SKM-1 (cell line): ENCODE results near the gene LTBP2.

Experiments
- DNase-seq: peaks from one replicate; lab custom pipeline; 2025; ENCODE audit not compliant: unreplicated experiment; lab: John Stamatoyannopoulos, UW

The LTBP2 gene

DNA sequence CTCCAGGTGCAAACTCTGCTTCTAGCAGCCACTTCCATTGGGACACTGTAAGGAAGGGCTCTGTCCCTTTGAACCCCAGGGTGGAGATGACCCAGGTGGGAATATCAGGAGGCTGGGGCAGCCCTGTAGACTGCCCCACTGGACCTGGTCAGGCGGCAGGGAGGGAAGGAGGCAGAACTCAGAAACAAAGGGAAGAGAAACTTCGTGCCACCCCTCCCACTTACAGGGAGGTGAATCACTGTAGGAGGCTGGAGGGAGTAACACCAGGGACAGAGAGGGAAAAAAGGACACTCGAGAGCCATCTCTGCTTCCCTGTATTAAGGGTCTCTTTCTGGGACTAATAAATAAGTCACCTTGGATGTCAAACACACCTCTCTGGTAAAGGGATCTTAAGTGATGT lies 81.0 kb downstream of the LTBP2 start:
- no peak for DNase-seq

DNA sequence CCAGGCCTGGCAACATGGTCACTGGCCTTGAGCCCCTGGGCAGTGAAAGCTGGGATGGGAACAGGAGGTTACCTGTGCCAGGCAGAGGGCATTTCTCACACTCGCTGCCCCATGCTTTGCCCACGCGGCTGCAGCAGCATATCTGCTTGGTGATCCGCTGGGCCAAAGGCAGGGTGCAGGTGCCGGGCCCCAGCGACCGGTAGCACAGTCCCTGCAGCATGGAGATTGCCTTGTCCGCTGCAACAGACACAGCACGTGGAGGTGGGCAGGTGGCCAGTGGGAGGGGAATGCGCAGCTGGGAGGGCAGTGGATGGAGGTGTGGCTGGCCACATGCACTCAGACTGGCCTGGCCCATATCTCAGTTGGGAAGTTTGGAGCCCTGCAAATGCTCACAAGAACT lies 83.2 kb downstream of the LTBP2 start:
- DNase-seq, result no peak

DNA sequence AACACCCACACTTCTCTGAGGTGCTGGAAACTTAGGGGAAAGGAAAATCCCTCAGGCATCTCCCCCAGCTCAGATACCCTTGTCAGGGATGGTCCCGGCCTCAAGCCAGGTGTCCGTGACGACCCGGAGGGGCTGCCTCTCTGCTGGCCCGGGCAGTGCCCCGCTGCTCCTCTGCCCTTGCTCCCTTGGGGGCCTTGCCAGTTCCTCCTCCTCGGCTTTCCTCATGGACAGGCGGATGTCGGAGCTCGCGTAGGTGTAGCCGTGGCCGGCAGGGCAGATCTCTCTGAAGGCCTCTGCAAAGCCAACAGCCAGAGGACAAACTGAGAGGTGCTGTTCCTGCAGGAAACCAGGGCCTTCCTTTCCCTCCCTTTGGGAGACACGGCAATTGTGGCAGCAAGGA lies 83.6 kb downstream of the LTBP2 start:
- DNase-seq, result no peak

DNA sequence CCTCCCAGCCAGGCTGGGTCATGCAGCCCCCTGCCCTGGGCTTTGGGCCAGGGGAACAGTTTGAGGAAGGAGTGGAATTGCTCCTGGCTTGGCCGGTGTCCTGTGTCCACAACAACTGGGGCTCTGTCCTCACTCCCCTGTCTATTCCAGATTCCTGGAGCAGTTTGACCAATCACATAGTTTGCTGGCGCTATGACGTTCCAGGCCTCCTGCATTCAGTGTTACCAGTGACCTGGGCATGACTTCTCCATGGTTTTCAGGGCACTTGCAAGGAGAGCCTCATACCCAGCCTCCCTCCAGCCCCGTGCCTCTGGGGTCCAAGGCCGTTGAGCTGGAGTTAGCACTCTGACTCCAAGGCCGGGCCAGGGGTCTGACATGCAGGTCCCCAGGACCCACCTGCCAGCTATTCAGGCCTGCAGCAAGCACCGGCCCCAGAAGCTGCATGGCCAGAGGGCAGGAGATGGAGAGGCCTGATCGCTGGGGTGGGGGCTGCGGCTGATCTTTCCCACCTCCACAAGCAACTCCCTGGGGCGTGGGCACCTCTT lies 84.2 kb downstream of the LTBP2 start:
- no peak for DNase-seq

DNA sequence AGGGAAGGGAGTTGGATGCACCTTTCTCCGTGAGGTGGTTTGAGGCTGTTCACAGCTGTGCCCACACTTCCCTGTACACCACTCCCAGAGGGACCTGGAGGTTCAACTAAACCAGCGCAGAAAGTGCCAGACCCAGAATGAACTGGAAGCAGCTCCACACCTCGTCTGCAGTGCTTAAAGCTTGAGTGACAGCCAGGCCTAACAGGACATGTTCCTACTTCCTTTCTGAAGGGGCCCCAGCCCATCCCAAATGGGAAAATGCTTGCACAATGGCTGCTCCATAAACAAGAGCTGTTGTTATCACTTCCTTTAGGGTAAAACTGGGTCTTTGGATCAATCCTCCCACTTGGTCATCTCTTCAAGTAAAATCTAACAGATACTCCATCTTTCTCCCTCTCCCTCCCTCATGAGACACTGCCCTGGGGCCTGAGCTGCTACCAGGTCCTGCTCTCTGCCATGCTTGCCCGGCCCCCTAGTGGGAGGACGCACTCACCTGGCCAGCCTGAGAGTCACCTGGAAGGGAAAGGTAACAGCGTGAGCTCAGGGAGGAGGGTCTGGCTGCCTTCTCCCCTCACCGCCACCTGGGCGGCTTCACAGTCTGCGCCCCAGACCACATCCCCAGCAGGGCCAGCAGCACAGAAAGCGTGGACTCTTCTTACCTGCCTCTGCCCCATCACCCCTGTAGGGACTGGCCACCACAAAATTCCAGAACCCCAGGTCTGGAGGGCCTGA lies 85.0 kb downstream of the LTBP2 start:
- no peak for DNase-seq

DNA sequence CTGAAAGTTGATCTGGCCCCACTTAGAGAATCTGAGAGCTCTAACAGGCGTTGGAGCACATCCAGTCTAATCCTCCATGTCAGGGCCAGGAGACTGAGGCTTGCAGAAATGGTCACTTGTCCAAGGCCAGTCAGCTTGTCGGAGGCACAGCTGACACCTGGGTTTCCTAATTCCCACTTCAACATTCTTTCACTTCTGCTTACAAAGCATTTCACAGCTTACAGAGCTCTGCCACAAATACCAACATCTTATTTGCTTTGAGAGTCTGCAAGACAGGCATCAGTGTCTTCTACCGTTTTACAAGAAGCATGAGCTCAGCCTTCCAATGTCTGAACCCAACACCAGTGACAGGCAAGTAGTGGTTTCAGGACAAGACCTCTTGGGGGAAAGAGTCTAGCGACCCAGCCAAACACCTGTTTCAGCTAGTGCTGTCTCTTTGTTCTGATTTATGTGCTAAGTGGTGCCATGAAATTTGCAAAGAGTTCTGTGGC lies 86.6 kb downstream of the LTBP2 start:
- DNase-seq, result no peak

DNA sequence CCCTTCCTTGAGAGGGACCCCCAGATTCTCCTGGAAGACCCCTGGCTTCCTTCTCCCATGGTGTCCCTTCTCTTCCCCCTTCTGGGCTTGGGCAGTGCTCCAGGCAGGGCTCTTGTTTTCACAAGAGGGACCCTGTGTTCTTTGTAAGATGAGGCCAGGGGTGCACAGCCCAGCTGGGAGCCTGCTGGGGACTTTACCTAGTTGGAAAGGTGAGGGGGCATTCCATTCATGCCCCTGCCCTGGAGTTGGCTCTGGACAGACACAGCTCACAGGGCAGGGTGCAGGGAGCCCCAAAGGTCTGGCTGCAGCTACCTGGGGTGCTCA lies 87.3 kb downstream of the LTBP2 start:
- no peak for DNase-seq

DNA sequence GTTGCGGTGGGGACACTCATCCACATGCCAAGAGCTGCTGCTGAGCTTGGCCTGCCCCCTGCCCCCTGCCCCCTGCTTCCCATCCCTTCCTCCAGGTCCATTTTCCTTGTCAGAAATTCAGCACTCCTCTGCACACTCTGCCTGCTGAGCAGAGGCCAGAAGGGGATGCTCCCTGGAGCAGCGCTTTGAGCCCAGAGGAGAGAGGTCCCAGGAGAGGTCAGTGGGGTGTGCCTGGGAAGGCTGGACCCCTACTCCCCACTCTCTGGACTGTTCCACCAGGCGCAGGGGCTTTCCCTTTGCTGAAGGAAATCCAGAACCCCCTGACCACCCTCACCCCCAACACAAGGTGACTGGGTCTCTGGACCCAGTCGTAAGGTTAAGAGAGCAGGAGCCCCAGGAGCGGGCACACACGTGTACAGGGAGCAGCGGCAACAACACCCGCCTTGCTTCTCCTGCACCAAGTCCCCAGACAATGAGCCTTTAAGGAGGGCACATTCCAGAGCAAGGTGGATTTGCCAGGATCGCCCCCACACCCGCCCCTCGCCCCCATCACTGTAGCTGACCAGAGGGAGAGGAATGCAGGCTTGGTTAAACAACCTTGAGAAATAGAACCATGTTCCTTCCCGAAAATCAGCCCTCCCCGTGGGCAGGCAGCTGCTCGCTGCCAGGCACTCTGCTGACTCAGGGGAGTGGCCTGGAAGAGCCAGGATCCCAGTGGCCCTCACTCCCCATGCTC lies 87.8 kb downstream of the LTBP2 start:
- DNase-seq, result no peak

DNA sequence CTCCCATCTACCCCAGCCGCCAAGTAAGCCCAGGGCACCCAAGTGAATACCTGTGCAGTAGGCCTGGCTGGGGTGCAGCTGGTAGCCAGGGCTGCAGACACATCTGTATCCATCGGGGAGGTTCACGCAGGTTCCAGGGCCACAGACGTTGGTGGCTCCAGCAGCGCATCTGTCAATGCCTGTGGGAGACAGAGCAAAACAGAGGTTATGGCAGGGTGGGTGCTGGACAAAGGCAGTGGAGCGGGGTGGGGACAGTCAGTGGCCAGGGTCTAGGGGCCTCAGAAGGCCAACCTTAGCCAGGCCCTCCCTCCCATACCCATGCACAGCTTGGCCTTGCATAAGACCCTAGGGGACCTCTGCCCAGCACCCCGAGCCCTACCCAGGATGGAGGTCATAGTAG lies 89.3 kb downstream of the LTBP2 start:
- DNase-seq, result no peak

DNA sequence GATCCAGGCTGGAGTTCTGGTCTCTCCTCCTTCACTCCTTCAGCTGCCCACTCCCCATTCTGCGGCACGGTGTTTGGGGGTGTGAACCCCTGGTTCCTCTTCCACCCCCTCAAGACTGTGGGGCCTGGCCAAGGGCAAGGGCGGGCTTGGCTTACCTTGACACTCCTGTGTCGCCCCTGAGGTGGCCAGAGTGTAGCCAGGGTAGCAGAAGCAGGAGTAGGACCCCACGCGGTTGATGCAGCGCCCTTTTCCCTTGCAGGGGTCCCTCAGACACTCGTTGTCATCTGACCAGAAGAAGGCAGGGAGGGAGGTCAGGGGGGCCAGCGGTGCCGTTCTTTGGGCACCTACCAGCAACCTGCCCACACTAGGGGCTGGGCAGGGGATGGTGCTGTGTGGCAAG lies 90.3 kb downstream of the LTBP2 start:
- DNase-seq, result no peak

DNA sequence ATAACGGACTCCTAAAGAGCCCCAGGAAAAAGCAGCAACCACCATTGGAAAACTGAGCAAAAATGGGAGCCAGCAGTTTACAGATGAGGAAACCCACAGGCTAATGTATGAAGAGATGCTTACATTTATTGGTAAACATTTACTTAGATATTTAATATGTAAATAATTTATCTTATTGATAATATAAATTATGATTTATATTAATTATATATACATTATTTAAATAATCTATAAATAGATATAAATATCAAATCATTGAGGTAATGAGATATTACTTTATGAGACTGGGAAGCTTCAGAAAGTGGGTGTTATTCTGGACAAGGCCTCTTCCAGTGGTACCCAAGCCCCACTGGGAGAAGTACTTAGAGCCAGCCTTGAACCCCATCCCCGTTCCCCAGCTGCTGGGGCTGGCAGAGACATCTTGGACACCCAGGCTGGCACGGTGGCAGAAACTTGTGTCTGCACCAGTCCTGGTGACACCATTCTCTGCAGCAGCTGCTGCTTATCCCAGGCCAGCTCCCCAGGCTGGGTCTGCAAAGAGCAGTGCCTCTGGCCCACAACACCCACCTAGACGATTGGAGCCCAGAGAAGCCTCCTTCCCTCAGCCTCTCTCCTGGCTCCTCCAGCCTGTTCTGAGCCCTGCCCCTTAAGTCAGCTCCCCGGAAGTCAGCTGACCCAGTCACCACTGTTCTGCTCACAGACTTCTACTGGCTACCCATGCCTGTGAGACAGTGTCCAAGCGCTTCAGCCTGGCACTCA lies 92.5 kb downstream of the LTBP2 start:
- no peak for DNase-seq

DNA sequence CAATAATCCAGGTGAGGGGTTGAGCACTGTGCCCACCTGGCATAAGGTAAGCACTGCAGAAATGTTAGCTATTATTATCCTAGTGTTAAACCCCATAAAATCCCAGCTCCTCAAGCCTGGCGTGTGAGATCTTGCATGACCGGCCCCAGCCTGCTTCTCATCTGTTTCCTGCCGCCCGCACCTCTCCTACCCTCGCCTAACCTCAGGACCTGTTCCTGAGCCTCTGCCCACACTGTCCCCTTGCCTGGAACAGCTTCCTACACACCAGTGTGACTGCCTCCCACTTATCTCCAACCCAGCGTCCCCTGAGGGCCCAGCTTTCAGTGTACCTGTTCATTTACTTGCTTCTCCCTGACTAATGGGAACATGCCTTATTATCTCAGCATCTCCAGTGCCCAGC lies 93.8 kb downstream of the LTBP2 start:
- no peak for DNase-seq

DNA sequence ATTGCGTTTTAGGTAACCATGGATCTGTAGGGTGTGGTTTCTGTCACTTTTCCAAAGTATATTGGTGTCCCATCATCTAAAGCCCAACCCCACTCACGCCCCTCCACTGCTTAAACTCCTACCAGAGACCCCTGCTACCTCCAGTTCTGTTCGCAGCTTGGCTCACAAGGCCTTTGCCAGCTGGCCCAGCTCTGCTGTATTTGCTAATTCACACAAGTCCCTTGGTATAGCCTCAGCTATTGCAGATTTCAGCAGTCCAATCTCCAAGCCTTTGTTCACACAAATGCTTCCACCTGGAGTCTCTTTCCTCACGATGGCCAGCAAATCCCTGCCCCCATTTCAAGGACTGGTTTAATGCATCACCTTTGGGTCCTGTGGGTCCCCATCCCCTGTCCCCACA lies 94.3 kb downstream of the LTBP2 start:
- no peak for DNase-seq

DNA sequence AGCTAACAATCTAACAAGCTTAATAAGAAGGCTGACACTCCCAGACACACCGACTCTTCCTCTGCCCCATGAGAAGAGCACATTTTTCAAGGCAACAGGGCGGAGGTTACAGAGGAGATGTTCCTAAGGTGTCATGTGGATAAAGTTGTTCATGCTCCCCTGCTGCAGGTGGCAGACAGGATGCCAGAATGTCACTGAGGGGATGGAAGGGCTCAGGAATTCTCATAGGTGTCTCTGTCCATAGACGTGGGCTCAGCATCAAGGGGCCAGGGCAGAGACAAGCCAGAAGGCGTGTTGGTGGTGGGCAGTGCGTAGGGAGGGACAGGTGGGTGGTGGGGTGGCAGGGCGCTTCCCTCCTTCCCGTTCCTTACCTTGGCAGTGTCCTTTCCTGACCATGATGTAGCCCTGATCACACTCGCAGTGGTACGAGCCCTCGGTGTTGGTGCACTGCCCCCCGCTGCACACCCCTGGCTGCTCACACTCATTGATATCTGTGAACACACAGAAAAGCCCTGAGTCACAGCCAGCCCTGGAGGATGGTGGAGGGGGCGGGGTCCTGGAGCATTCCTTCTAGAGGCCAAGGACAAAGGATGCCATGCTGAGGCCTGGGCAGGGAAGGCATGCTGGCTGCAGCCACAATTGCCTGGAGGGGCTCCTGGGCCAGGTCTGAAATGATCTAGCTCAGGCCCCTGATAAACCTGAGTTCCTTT lies 95.4 kb downstream of the LTBP2 start:
- no peak for DNase-seq

DNA sequence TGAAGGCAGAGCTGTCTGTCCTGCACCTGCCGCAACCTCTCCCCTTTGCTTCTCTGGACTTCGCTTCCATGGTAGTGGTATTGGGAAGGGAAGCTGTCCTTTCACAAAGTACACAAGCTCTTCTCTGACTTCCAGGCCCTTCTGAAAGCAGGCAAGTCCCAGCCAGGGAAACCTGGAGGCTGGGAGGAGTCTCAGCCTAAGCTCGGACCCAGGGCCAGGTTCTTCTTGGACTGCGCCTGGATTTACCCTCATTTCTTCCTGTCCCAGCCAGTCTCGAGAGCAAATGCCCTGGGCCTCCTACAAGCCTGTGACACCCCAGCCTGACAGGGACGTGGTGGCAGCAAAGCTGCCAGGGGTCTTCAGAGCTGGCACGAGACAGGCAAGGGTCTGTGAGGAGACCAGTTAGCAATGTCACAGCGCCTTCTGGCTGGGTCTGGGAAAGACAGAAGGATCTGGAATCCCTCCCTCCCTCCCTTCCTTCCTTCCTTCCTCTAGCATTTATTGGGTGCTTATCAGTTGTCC lies 96.1 kb downstream of the LTBP2 start:
- no peak for DNase-seq

DNA sequence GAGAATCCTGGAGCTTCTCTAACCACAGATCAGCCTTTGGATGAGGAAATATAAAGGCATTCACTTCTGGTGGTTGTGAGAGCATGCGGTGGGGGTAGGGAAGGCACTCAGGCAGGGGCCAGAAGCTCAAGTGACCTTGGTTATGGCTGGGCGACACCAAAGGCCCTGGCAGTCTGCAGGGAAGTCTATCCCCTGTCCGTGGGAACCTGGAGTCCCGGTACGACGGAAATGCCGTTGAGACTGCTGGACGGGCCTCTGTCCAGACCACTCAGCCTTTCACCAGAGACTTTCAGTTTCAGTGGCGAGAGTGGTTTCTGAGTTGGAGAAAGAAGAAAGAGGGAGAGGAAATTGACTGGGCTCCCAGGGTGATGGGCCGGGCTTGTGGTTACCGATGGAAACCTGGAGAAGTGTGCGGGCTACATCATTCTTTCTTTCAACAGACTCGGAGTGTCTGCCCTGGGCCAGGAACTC lies 97.5 kb downstream of the LTBP2 start:
- DNase-seq, result peak; percentile 8

DNA sequence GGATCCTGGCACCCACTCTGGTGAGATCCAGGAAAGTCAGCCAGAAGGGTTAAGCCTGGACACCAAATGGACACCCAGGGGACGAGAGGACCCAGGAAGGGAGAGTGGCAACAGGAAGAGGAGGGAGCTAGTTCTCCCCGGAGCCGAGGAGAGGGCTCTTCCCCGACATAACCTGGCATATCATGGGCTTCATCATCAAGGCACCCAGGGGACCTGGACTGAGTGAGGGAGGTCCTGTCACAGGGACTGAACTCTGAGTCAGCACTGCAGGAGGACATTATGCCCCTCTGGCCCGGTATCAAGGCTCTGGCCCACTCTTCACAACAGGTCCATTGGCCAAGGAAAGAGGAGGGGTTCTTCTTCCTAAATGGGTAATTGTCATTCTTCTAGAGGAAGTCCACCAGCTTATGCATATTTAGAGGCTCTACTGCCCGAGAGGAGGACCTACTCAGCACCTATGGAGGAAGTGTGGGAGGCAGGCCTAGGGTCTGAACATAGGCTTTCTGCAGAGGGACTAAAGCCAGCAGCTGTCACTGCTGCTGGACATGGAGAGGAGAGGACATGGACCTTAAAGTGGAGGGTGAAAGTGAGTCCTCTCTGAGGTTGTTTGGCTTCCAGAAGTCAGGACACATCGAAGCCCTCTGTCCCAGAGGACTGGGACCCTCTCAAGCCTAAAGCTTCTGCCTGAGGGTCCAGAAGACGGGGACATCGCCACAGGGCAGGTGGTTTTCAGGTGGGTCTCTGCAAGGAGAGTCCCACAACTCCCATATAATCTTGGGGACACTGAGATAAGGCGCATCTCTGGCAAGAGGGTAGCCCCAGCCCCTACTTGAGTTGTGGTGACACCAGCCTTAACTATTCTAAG lies 99.8 kb downstream of the LTBP2 start:
- no peak for DNase-seq

DNA sequence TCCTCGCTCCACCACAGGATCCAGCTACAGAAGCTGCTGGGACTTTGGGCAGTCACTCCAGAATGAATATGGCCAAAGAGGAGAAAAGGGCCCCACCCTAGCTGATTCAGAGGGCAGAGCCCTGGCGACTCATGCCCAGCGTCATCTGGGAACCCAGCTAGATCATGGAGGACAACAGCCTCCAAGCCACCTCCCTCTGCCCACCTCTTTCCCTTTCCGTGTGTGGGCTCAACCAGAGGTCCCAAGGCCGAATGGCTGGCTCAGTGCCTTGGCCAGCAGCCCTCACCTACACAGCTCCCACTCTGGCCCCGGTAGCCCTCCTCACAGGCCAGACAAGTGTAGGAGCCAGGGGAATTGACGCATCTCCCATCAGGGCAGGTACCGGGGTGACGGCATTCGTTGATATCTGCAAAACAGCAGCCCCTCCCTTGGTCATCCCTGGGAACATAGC lies 101.1 kb downstream of the LTBP2 start:
- no peak for DNase-seq

DNA sequence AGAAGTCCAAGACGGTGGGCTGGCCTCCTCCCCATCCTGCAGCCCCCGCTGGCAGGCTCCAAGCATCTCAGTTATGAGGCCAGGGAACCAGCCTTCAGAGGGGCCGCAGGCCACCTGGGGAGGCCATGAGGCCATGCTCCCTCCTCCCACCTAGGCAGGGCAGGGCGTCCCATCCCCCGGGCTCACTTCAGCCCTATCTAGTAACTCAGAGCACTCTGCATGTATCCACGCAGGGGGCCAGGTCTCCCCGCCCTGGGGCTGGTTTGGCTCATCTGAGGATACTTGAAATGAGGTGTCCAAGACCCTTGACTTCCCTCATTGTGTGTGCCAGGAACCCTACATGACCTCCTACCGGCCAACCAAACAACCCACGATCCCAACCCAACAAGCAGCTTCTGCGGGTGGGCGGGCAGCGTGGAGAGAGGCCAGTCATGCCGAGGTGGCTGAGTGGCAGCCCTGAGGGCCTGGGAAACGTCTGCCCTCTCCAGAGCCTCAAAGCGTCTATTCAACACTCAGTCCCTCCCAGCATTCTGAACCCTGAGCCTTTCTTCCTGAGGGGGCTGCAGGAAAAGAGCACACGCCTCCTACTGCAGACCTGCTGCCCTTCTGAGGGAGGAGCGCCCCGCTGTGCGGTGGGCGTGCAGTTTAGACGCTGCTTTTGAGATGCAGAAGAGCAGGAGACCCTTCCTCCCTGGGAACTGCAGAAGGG lies 101.7 kb downstream of the LTBP2 start:
- DNase-seq, result no peak
